ENCODE measurements around the gene AK5.

The AK5 gene

GRCh38 chr1:77250126-77250525, 31.7 kb upstream of the AK5 start:
- TF ChIP-seq CTCF (IDR thresholded peaks at IDR 0.05; ENCODE audit: insufficient read depth, low read depth, low read length, missing control alignments), result no peak
- H3K4me3 ChIP-seq (ENCODE audit: low read length), result no peak overlapping the region
- DNase-seq (ENCODE audit: low read depth), result no peak

DNA sequence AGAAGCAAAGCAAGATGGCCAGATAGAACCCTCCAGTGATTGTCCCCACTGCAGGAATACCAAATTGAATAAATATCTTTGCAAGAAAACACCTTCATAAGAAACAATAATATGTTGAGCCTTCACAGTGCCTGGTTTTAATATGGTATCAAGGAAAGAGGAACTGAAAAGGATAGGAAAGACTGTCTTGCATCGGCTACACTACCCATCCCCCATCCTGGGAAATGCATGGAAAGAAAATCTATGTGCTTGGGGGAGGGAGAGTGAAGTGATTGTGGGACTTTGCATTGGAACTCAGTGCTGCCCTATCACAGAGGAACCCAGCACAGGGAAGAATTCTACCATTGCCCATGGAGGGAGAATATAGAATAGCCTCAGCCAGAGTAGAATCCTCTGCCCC, 28.6 kb upstream of the AK5 start:
- H3K4me3 ChIP-seq (ENCODE audit: low read length), result no peak overlapping the region
- no peak for TF ChIP-seq CTCF (IDR thresholded peaks at IDR 0.05; ENCODE audit: insufficient read depth, low read depth, low read length, missing control alignments)
- DNase-seq (ENCODE audit: low read depth), result no peak

- TF ChIP-seq CTCF (IDR thresholded peaks at IDR 0.05; ENCODE audit: insufficient read depth, low read depth, low read length, missing control alignments), result no peak
- no peak for DNase-seq (ENCODE audit: low read depth)
- no peak overlapping the region for H3K4me3 ChIP-seq (ENCODE audit: low read length)
Observed at GRCh38 chr1:77263708-77264107, 18.1 kb upstream of the AK5 start.

DNA sequence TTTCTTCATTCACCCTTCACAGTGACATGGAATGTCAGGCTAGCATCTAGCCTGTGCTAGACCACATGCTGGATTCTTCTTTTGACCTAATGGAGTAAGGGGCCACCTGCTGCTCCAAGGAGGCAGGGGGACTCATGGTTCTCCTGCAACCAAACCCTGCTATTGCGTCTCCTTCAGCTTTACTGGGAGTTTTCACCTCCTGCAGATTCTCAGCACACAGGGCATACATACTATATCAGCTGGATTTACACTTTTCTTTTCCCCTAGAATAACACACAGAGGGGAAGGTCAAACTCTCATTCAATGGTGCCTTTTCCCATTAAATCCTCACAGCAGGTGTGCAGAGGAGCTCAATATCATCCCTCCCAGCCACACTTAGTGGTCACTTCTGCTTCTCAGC, 16.6 kb upstream of the AK5 start:
- no peak overlapping the region for H3K4me3 ChIP-seq (ENCODE audit: low read length)
- TF ChIP-seq CTCF (IDR thresholded peaks at IDR 0.05; ENCODE audit: insufficient read depth, low read depth, low read length, missing control alignments), result no peak

GRCh38 chr1:77267035-77267434, 14.8 kb upstream of the AK5 start:
- DNase-seq (ENCODE audit: low read depth), result no peak
- TF ChIP-seq CTCF (IDR thresholded peaks at IDR 0.05; ENCODE audit: insufficient read depth, low read depth, low read length, missing control alignments), result no peak

More for the DNA sequence above, 16.6 kb upstream of the AK5 start:
- no peak for DNase-seq (ENCODE audit: low read depth)

GRCh38 chr1:77271852-77272580, 9.8 kb upstream of the AK5 start:
- DNase-seq (ENCODE audit: low read depth), result no peak
- H3K4me3 ChIP-seq (ENCODE audit: low read length), result no peak overlapping the region
- TF ChIP-seq CTCF (IDR thresholded peaks at IDR 0.05; ENCODE audit: insufficient read depth, low read depth, low read length, missing control alignments), result no peak

More at GRCh38 chr1:77267035-77267434, 14.8 kb upstream of the AK5 start:
- H3K4me3 ChIP-seq (ENCODE audit: low read length), result no peak overlapping the region

DNA sequence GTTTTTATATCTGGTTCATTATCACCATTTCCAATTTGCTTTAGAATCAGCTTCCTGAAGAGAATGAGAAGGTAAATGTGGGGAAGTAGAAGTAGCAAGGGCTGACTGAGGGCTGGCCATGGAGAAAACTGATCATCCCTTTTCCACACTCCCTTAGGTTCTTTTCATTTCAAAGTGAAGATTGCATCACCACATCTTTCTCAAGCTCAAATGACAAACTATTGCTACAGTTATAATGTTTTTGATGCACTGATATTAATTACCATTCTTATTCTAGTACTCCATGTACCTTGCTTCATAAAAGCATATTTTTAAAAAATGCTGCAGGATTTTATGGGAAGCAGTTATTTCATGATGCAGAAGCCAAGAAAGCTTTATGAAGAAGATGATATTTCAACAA, 7.9 kb upstream of the AK5 start:
- DNase-seq (ENCODE audit: low read depth), result no peak
- no peak for TF ChIP-seq CTCF (IDR thresholded peaks at IDR 0.05; ENCODE audit: insufficient read depth, low read depth, low read length, missing control alignments)

More for the DNA sequence above, 7.9 kb upstream of the AK5 start:
- H3K4me3 ChIP-seq (ENCODE audit: low read length), result no peak overlapping the region

Measured in epithelial cell of esophagus (primary cell).